ENCODE data around the gene COPB2. TPM values are rescaled to one million over a fixed set of nuclear protein-coding genes. Genes with fewer than 3 reads are reported as not detected.

The COPB2 gene
- total RNA-seq, 1 experiment from 2014 or later = 119 TPM

DNA sequence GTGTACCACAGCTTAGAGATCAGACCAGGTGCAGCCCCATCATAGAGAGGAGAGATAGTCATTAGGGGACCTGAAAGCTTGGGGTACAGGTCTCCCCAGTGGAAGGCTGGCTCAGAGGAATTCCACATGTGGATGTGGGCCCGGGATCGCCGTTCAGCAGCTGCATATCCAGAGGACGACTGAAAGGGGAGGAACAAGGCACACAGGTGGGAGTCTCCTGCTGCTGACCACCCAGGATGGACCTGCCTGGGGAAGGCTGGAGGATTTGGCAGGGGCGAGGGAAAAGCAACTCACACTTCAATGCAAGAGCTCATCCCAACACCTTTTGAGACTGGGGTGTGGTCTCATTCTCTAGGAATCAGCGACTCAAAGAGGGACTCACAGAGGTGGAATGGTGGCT, 70.6 kb downstream of the COPB2 start:
- no peaks in the 10 kb centered on the region for H3K27me3 ChIP-seq (ENCODE audit: insufficient read depth, low read length)
- no peak overlapping the region for H2AFZ ChIP-seq (ENCODE audit: low read depth, low read length, poor library complexity, severe bottlenecking)
- intact Hi-C loops (cut with micrococcal nuclease) = loop anchor here (10.0 kb wide), 1 partner anchor 724 kb away; the partner anchor contains the start of gene CEP70
- ChIA-PET CTCF (interaction anchor here (1.1 to 5.5 kb wide), 9 partner anchors 8 to 403 kb away, joined by 3 to 66 read pairs (median 8); no protein-coding TSS in a partner anchor), RAD21 (ENCODE audit: low non-redundant PET in 1 of 2, low total read pairs in 2 of 2, uncharacterized antibody in 2 of 2, unreplicated experiment in 2 of 2) (interaction anchor here in 1 of 2 experiments (2.7 kb wide), 1 partner anchor 206 kb away, joined by 7 read pairs; no protein-coding TSS in a partner anchor), POLR2A (interaction anchor here (0.8 to 15.9 kb wide), 5 partner anchors 10 to 726 kb away, joined by 3 to 198 read pairs (median 7); no protein-coding TSS in a partner anchor)
- H3K9me3 ChIP-seq (ENCODE audit: control insufficient read depth in 1 of 2, insufficient read depth in 1 of 2, low read depth in 1 of 2, low read length in 2 of 2) = no peaks in the 10 kb centered on the region
- ATAC-seq (no peak), DNase-seq (ENCODE audit: low read depth, low spot score) (no peak)
- no peaks in the 10 kb centered on the region for H3K79me2 ChIP-seq (ENCODE audit: insufficient read depth, low read length)
- H4K20me1 ChIP-seq (ENCODE audit: insufficient read depth) = no peaks in the 10 kb centered on the region
- peaks cover 61 to 81% of the 10 kb centered on the region in 2 experiments for H3K4me1 ChIP-seq (ENCODE audit: control insufficient read depth in 1 of 2, insufficient read depth in 2 of 2, low read length in 2 of 2)
- peak overlapping the region; percentile 62 for H3K9ac ChIP-seq (ENCODE audit: low read length)
- peak overlapping the region; percentile 94 for H3K27ac ChIP-seq (ENCODE audit: low read depth, low read length)
- H3K4me2 ChIP-seq (ENCODE audit: low read length) = peak overlapping the region; percentile 72
- no peaks in the 10 kb centered on the region for H3K36me3 ChIP-seq (ENCODE audit: control insufficient read depth in 1 of 2, insufficient read depth in 2 of 2, low read length in 2 of 2)
- H3K9me2 ChIP-seq (ENCODE audit: insufficient read depth) = no peaks in the 10 kb centered on the region
- no peak for TF ChIP-seq EZH2 (IDR thresholded peaks at IDR 0.05)
- TF ChIP-seq FOSL1 (IDR thresholded peaks at IDR 0.05; ENCODE audit: low read depth) = no peak
- no peak for TF ChIP-seq TCF7L2 (IDR thresholded peaks at IDR 0.05; ENCODE audit: borderline replicate concordance, extremely low read depth, insufficient read depth, insufficient read length)
- no peak for TF ChIP-seq JUND (IDR thresholded peaks at IDR 0.05)
- no peak for TF ChIP-seq EGR1 (IDR thresholded peaks at IDR 0.05; ENCODE audit: low read depth)
- TF ChIP-seq ELF1 (IDR thresholded peaks at IDR 0.05; ENCODE audit: borderline replicate concordance, low read depth) = no peak
- no peak for TF ChIP-seq ZNF274 (IDR thresholded peaks at IDR 0.05; ENCODE audit: low read depth, low read length)
- TF ChIP-seq POLR2A (IDR thresholded peaks at IDR 0.05; ENCODE audit: borderline replicate concordance, extremely low read depth, insufficient read depth, insufficient read length) = no peak
- TF ChIP-seq CBX3 (IDR thresholded peaks at IDR 0.05; ENCODE audit: low read depth) = no peak
- no peak overlapping the region for H3K4me3 ChIP-seq (replicated peaks in 1 of 2; ENCODE audit: low read depth in 1 of 2, low read length in 2 of 2)
- BruUV-seq (replicated peaks) = no TSS peak

DNA sequence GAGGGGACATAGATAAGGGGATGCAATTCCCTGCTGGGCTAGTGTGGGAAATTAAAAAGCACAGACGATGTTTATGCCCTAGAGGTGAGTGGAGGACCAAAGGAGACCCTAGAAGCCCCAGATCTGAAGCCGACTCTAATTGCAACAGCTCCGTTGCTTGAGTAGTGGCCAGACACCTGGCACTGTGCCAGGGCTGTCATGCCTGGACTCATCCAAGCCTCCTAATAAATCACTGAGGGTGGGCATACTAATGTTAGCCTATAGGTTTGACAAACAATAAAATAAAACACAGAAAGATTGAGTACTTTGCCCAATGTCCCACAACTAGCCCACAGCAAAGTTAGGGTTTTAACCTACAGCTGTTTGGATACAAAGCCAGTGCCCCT, 71.0 kb downstream of the COPB2 start:
- Histone ChIP-seq H3K27ac (ENCODE audit: low read depth, low read length) (peak overlapping the region; percentile 94), H3K9me3 (ENCODE audit: control insufficient read depth in 1 of 2, insufficient read depth in 1 of 2, low read depth in 1 of 2, low read length in 2 of 2) (no peaks in the 10 kb centered on the region), H3K27me3 (ENCODE audit: insufficient read depth, low read length) (no peaks in the 10 kb centered on the region), H4K20me1 (ENCODE audit: insufficient read depth) (no peaks in the 10 kb centered on the region), H3K9ac (ENCODE audit: low read length) (peak overlapping the region; percentile 62), H3K79me2 (ENCODE audit: insufficient read depth, low read length) (no peaks in the 10 kb centered on the region), H3K9me2 (ENCODE audit: insufficient read depth) (no peaks in the 10 kb centered on the region), H2AFZ (ENCODE audit: low read depth, low read length, poor library complexity, severe bottlenecking) (no peak overlapping the region), H3K36me3 (ENCODE audit: control insufficient read depth in 1 of 2, insufficient read depth in 2 of 2, low read length in 2 of 2) (no peaks in the 10 kb centered on the region), H3K4me3 (replicated peaks in 1 of 2; ENCODE audit: low read depth in 1 of 2, low read length in 2 of 2) (peak overlapping the region in 1 of 2 experiments; percentile 20; a peak in 2 of 4 replicates), H3K4me1 (ENCODE audit: control insufficient read depth in 1 of 2, insufficient read depth in 2 of 2, low read length in 2 of 2) (peaks cover 65 to 85% of the 10 kb centered on the region in 2 experiments), H3K4me2 (ENCODE audit: low read length) (peak overlapping the region; percentile 72)
- DNase-seq (ENCODE audit: low read depth, low spot score) = no peak
- TF ChIP-seq ZFX (IDR thresholded peaks at IDR 0.05) = no peak
- peak; percentile 58 for TF ChIP-seq POLR2AphosphoS5 (IDR thresholded peaks at IDR 0.05; ENCODE audit: low read depth, low read length)
- no peak for TF ChIP-seq TCF7L2 (IDR thresholded peaks at IDR 0.05; ENCODE audit: borderline replicate concordance, extremely low read depth, insufficient read depth, insufficient read length)
- no peak for TF ChIP-seq ZNF274 (IDR thresholded peaks at IDR 0.05; ENCODE audit: low read depth, low read length)
- ChIA-PET CTCF (interaction anchor here (1.1 to 5.5 kb wide), 9 partner anchors 8 to 403 kb away, joined by 3 to 66 read pairs (median 5); no protein-coding TSS in a partner anchor), POLR2A (interaction anchor here (0.8 to 15.9 kb wide), 5 partner anchors 9 to 725 kb away, joined by 3 to 198 read pairs (median 7); no protein-coding TSS in a partner anchor), RAD21 (ENCODE audit: low non-redundant PET in 1 of 2, low total read pairs in 2 of 2, uncharacterized antibody in 2 of 2, unreplicated experiment in 2 of 2) (interaction anchor here in 1 of 2 experiments (2.7 kb wide), 1 partner anchor 206 kb away, joined by 7 read pairs; no protein-coding TSS in a partner anchor)
- no peak for ATAC-seq
- no TSS peak for BruUV-seq (replicated peaks)
- intact Hi-C loops (cut with micrococcal nuclease) = loop anchor here (10.0 kb wide), 1 partner anchor 724 kb away; the partner anchor contains the start of gene CEP70
